HG03039 (cell line): ENCODE measurements around the gene SRP9.
"Not testable (repeated sequence)": the region's sequence is repeated elsewhere in the genome, so short reads cannot be mapped to it uniquely, and the experiment has no call there.

Source experiments
- ATAC-seq: cut with Tn5 transposase; IDR thresholded peaks from one replicate; pipeline ENCODE4 v1.9.1; 2021; ENCODE audit warnings: mild to moderate bottlenecking, moderate library complexity; ENCODE audit not compliant: unreplicated experiment

Gene SRP9

DNA sequence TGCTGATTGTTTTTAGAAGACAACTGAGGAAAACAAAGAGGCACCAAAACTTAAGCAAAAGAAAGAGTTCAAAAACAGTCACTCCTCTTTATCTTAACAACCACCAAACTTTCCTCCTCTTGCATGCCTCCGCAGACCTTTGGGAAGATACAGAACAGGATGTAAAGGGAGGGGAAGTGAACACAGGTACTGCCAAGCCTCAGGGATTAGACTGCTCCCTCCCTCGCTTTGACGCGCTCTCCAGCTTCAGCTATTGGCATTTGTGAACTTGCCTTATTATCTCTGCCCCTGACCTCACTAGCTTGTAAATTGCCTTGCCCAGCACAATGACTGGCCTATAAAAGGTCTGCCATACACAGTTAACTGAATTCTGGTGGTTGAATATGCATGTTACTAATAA, 4.8 kb upstream of the SRP9 start:
- ATAC-seq: no peak

DNA sequence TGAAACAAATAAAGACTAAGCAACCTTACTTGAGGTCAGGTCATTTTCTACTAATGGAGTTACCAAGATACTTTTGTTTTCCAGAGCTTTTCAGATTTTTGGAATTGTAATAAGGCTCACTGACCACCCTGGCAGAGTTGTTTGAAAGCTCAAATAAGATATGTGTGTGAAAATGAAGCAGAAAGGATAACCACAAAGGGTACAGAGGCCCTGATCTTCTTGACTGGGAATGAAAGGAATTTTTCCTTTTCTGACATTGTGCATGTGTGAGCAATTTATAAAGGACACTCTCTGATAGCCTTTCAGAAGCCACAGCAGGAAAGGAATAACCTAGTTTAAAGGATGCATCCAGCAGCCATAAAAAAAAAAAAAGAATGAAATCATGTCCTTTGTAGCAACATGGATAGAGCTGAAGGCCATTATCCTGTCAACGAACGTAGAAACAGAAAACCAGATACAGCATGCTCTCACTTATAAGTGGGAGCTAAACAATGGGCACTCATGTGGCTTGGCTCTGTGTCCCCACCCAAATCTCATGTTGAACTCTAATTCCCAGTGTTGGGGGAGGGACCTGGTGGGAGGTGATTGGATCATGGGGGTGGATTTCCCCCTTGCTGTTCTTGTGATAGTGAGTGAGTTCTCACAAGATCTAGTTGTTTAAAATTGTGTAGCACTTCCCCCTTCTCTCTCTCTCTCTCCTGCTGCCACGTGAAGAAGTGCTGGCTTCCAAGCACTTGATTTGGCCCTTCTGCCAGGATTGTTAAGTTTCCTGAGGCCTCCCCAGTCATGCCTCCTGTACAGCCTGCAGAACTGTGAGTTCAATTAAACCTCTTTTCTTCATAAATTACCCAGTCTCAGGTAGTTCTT, 3.1 kb upstream of the SRP9 start:
- no peak for ATAC-seq

DNA sequence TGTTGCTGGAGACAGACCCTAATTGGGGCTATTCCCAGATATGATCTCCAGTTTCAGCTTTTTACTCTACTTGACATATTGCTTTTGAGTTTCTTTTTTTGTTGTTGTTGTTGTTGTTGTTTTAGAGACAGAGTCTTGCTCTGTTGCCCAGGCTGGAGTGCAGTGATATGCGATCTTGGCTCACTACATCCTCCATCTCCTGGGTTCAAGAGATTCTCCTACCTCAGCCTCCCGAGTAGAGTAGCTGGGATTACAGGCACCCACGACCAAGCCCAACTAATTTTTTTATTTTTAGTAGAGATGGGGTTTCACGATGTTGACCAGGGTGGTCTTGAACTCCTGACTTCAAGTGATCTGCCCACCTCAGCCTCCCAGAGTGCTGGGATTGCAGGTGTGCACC, 1.3 kb upstream of the SRP9 start:
- no peak for ATAC-seq

DNA sequence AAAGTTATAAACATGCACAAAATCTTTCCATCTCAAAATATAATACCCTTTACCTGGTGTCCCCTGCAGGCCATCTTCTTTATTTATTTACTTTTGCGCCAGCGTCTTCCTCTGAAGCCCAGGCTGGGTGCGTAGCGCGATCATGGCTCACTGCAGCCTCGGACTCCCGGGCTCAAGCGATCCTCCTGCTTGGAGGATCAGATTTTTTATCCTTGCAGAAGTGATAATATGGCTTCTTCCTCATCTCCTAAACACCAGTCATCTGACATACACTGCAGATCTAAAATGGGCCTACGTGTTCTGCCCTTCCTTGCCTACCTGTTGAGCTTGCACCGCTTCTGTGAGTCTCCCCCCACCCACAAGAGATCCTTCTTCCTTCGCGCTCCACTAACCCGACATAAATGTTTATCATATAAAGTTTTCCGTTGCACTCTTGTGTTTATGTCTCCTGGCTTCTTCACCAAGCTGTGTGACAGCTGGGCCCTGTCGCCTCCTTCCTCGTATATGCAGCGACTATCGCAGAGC, 506 bp upstream of the SRP9 start:
- ATAC-seq: peak; percentile 5

GRCh38 chr1:225778337-225778669, 677 bp downstream of the SRP9 start:
- ATAC-seq: no peak

DNA sequence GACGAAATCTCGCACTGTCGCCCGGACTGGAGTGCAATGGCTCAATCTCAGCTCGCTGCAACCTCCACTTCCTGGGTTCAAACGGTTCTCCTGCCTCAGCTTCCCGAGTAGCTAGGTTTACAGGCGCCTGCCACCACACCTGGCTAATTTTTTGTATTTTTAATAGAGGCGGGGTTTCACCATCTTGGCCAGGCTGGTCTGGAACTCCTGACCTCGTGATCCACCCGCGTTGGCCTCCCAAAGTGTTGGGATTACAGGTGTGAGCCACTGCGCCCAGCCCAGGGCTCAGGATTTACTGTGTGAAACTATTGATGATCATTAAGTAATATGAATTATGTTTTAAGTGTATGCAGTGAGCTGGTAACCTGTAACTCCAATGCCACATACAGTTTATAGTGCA, 1.5 kb downstream of the SRP9 start:
- not testable (repeated sequence) for ATAC-seq

DNA sequence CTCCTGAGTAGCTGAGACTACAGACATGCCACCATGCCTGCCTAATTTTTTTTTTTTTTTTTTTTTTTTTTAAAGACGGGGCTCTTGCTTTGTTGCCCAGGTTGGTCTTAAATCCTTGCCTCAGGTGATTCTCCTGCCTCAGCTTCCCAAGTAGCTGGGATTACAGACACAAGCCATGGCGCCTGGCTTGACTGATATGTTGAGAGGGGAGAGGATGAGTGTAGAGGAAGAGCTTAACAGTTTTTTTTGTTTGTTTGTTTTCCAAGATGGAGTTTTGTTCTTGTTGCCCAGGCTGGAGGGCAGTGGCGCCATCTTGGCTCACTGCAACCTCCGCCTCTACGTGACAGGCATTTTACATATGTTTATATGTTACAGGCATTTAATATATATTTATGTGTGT, 2.5 kb downstream of the SRP9 start:
- no peak for ATAC-seq

DNA sequence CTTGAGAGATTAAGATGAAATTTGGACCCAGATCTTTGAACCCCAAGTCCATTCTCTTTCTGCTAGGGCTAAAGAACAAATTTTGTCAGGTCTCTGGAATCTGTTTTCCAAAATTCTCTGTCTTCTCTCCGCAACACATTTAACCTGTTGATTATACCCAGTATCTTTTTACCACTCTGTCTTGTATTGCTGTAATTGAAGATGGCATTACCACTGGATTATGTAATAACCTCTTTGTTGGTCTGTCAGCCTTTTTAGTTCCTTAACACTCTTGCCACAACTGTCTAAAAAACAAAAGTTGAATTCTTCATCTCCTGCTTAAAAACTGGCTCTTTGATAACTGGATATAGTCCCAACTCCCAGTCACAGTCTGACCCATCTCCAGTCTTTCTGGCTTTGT, 3.0 kb downstream of the SRP9 start:
- ATAC-seq: no peak

DNA sequence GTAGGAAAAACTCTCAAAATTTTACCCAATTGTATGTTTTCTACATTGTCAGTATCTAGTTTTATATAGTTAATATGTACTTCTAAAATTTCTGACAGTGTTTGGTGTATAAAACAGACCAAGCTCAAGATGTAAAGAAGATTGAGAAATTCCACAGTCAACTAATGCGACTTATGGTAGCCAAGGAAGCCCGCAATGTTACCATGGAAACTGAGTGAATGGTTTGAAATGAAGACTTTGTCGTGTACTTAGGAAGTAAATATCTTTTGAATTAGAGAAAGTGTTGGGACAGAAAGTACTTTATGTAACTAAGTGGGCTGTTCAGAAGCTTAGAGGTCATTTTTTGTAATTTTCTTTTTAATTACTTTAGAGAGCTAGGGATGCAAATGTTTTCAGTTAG, 11.5 kb downstream of the SRP9 start:
- ATAC-seq: not testable (repeated sequence)

DNA sequence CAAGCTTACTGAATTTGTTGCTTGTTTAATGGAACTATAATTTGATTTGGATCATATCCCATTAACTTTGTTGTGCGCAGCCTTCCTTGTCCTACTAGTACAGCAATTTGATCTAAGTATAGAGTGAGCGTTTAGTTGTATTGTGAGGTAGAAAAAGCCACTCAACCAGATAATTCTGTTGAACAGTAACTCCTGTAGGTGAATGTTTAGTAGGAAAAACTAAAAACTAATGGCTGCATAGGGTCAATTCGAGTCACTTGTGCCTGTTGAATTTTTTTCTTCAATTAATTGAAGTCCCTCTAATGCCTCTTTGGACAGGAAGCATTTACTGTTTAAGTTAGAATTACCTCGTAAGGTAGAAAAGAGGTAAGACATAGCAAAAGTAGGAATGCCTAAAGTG, 17.3 kb downstream of the SRP9 start:
- ATAC-seq: no peak

DNA sequence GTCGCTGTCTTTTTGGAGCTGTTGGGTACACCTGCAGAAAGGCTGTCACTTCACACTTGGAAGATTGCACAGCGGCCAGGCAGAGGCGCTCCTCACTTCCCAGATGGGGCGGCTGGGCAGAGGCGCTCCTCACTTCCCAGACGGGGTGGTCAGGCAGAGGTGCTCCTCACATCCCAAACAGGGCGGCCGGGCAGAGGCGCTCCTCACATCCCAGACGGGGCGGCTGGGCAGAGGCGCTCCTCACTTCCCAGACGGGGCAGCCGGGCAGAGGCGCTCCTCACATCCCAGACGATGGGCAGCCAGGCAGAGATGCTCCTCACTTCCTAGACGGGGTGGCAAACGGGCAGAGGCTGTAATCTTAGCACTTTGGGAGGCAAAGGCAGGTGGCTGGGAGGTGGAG, 18.5 kb downstream of the SRP9 start:
- not testable (repeated sequence) for ATAC-seq

DNA sequence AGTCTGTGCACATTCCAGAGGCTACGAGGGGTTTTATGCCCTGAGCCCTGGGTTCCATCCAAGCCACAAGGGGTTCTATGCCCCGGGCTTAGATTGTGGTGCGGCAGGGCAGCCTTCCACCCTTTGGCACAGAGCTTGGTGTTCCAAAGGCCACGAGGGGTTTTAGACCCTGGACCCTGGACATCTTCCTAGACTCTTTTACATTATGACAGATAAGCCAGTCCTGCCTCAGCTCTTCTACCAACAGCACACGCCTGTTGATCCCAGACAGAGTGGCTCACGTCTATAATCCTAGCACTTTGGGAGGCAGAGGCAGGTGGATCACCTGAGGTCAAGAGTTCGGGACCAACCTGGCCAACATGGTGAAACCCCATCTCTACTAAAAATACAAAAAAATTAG, 23.5 kb downstream of the SRP9 start:
- not testable (repeated sequence) for ATAC-seq

- ATAC-seq: no peak
Measured at GRCh38 chr1:225806249-225806648, 28.6 kb downstream of the SRP9 start.

GRCh38 chr1:225806736-225807135, 29.1 kb downstream of the SRP9 start:
- not testable (repeated sequence) for ATAC-seq

- ATAC-seq: no peak
Measured at GRCh38 chr1:225808136-225808535, 30.5 kb downstream of the SRP9 start.

DNA sequence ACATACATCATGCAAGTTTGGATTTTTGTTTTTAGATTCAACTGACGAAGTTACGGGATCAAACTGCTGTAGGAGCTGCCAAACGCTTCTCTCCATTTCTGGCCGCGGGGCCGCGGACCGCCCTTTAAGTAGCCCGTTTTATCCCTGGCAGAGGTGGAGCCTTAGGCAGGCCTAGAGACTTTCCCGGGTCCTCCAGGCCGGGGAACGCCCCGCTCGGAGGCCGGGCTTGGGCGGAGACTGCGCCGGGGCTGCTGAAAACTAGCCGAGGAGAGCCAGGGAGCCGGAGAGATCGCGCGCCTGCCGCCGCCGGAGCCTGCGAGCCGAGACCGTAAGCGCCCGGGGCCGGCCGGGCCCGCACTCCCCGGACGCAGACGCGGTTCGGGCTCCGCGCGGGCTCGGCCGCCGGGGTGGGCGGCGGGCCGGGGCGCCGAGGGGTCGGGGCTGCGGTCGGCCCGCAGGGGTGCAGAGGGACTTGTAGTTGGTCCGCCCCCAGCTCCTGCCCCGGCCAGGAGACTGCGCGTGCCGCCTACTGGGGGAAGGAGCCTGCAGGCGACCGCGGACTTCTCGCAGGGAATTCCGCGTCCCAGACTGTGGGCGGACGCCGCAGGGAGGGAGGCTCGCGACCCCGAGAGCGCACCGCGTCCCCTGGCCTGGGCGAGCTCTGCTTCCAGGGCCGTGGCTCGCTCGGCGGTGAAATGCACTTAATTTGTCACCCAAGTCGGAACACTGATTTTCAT, 32.4 kb downstream of the SRP9 start, which contains the start of gene EPHX1:
TSS of gene EPHX1 (plus strand) at position 283 of the 737 bp plus-strand sequence. CDS start 18,606 bp downstream, outside the sequence.
- peak; percentile 97 for ATAC-seq

DNA sequence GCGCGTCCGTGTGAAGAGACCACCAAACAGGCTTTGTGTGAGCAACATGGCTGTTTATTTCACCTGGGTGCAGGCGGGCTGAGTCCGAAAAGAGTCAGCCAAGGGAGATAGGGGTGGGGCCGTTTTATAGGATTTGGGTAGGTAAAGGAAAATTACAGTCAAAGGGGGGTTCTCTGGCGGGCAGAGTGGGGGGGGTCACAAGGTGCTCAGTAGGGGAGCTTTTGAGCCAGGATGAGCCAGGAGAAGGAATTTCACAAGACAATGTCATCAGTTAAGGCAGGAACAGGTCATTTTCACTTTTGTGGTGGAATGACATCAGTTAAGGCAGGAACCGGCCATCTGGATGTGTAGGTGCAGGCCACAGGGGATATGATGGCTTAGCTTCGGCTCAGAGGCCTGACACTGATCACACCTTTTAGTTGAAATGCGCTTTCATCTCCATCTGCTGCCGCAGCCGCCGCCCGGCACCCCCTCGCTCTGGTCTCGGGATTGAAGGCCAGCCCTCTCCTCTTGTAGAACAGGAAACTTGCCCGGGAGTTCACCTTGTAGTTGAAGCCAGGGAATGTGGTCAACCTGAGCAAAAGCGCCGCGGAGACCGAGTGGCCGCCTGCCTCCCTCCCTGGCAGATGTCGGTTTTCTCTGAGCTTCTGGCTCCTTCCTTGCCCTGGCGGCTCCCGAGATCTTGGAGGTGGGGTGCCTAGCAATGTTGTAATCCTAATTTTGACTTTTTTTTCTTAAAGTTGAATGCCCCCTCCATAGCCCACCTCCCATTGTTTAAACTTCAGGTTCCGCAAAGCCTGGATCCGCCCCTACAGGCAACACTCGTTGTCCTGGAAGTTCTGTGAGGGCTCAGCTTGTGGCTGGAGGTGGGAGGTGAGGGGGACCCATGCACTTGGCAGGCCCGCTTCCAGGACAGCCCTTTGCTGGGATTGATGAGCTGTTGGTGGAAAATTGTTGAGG, 33.2 kb downstream of the SRP9 start:
- not testable (repeated sequence) for ATAC-seq

- ATAC-seq: no peak
Measured at GRCh38 chr1:225811622-225812487, 34.2 kb downstream of the SRP9 start.

DNA sequence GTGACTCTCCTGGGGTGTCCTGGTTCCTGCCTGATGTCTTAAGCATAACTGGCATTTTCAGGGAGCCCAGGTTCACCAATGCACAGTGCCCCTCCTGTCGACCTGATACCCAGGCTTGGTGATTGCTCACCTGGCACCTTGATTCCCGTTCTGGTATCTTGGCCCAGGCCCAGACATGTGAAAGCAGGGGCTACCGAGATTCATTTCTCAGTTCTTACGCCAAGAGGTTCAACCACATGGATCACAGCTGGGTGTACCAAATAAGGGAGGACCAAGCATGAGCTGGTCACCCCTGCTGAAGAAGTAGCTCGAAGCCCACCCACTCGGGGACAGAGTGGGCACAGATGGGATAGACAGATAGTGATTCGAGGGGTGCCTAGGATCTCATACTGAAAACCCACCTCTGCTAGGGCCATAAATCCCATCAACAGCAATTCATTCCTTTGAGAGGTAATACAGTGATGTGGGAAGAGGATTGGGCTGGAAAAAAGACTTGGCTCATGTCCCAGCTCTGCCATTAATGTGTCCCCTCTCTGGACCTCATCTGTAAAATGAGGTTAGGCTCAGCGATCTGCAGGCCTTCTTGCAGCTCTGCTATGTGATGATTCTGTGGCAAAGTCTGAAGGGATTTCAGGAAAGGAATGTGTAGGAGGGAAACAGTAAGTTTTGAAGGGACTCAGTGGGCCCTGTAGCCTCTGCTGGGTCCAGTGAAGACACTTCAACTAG, 35.0 kb downstream of the SRP9 start:
- no peak for ATAC-seq
